HCT116 (cell line): Measurements from ENCODE around the gene SCUBE2. TPM values are rescaled to one million over a fixed set of nuclear protein-coding genes. Genes with fewer than 3 reads are reported as not detected.
A peak's percentile ranks its signal among the peaks of the same experiment; 100 is the strongest.

Experiments
- ATAC-seq: fragments of 200-7000 bp; cut with Tn5 transposase; 2 replicates; pipeline ENCODE4 v1.9.1; 2020; ENCODE audit warnings: mild to moderate bottlenecking, moderate library complexity
- BruUV-seq: library from RNA; stranded (reverse); fragments of 400-500 nt; replicated peaks from 2 replicates; lab custom pipeline; 2021; lab: Mats Ljungman, UMichigan
- CTCF ChIA-PET: fragments of 300-600 bp; sonication (Branson Sonifier 250); formaldehyde crosslinking; loops from one replicate; lab custom pipeline; 2021; ENCODE audit warnings: antibody characterized with exemption; lab: Charles Lee
- POLR2A ChIA-PET: fragments of 300-600, 350-600 bp; sonication (Branson Sonifier 250); formaldehyde crosslinking; loops from one replicate; lab custom pipeline; 2021; ENCODE audit warnings: antibody characterized with exemption; lab: Charles Lee
- RAD21 ChIA-PET, 2 experiments: fragments of 300-600 bp; sonication (Branson Sonifier 250); formaldehyde crosslinking; loops; one replicate each; lab custom pipeline; 2023; ENCODE audit warnings: low total read pairs in 2 of 2; ENCODE audit not compliant: uncharacterized antibody in 2 of 2, unreplicated experiment in 2 of 2, low non-redundant PET in 1 of 2; lab: Charles Lee
- DNase-seq: peaks from one replicate; pipeline ENCODE4 v3.0.0-alpha.2; 2010; ENCODE audit warnings: low read depth, low spot score
- H2AFZ ChIP-seq: fragments of 200-600 bp; shearing (Covaris generic), sonication (generic); 2 replicates; pipeline ENCODE4 v1.6.1; 2017; ENCODE audit warnings: low read depth, mixed run types, mixed read lengths, antibody characterized with exemption, low read length; ENCODE audit not compliant: poor library complexity, severe bottlenecking
- H3K27ac ChIP-seq: 2 replicates; pipeline ENCODE4 v1.5.1; 2012; ENCODE audit warnings: low read depth, low read length
- H3K27me3 ChIP-seq: fragments of 200-600 bp; sonication (generic); 2 replicates; pipeline ENCODE4 v1.6.1; 2016; ENCODE audit warnings: mixed run types, low read length, mixed read lengths; ENCODE audit not compliant: insufficient read depth
- H3K36me3 ChIP-seq, 2 experiments: fragments of 200-500 bp in 1 of 2; fragments of 200-600 bp in 1 of 2; sonication (Bioruptor generic) in 1 of 2; sonication (generic) in 1 of 2; 2 replicates each; pipeline versions ENCODE4 v1.5.1 to v1.6.1; 2014 to 2016; ENCODE audit warnings: low read length in 2 of 2, inconsistent platforms in 1 of 2, mixed read lengths in 1 of 2, mixed run types in 1 of 2; ENCODE audit not compliant: insufficient read depth in 2 of 2, control insufficient read depth in 1 of 2
- H3K4me1 ChIP-seq, 2 experiments: fragments of 200-600 bp in 1 of 2; sonication (generic) in 1 of 2; 2 replicates each; pipeline versions ENCODE4 v1.5.1 to v1.6.1; 2012 to 2017; ENCODE audit warnings: low read length in 2 of 2, inconsistent platforms in 1 of 2, mild to moderate bottlenecking in 1 of 2, mixed read lengths in 1 of 2, mixed run types in 1 of 2, moderate library complexity in 1 of 2; ENCODE audit not compliant: insufficient read depth in 2 of 2, control insufficient read depth in 1 of 2
- H3K4me2 ChIP-seq: fragments of 200-600 bp; sonication (generic); 2 replicates; pipeline ENCODE4 v1.6.1; 2017; ENCODE audit warnings: mixed run types, low read length, mixed read lengths
- H3K4me3 ChIP-seq, 2 experiments: fragments of 200-600 bp in 1 of 2; sonication (generic) in 1 of 2; replicated peaks in 1 of 2; 2 replicates each; pipeline ENCODE4 v1.5.1; 2011 to 2016; ENCODE audit warnings: low read length in 2 of 2, control low read depth in 1 of 2, low read depth in 1 of 2, mild to moderate bottlenecking in 1 of 2, mixed read lengths in 1 of 2, mixed run types in 1 of 2
- H3K79me2 ChIP-seq: fragments of 200-600 bp; sonication (generic); 2 replicates; pipeline ENCODE4 v1.6.1; 2017; ENCODE audit warnings: mild to moderate bottlenecking, mixed run types, low read length, moderate library complexity, mixed read lengths; ENCODE audit not compliant: insufficient read depth
- H3K9ac ChIP-seq: fragments of 200-600 bp; sonication (generic); 2 replicates; pipeline ENCODE4 v1.6.1; 2016; ENCODE audit warnings: low read length, mixed read lengths
- H3K9me2 ChIP-seq: fragments of 200-600 bp; sonication (generic), shearing (Covaris generic); 2 replicates; pipeline ENCODE4 v1.6.1; 2017; ENCODE audit warnings: mixed run types, mild to moderate bottlenecking, moderate library complexity; ENCODE audit not compliant: insufficient read depth
- H3K9me3 ChIP-seq, 2 experiments: fragments of 200-500 bp in 1 of 2; fragments of 200-600 bp in 1 of 2; sonication (Bioruptor generic) in 1 of 2; sonication (generic) in 1 of 2; 2 replicates each; pipeline ENCODE4 v1.6.1; 2014 to 2017; ENCODE audit warnings: low read length in 2 of 2, mixed read lengths in 2 of 2, inconsistent platforms in 1 of 2, low read depth in 1 of 2, mild to moderate bottlenecking in 1 of 2, mixed run types in 1 of 2, moderate library complexity in 1 of 2; ENCODE audit not compliant: control insufficient read depth in 1 of 2, insufficient read depth in 1 of 2
- H4K20me1 ChIP-seq: fragments of 200-600 bp; sonication (generic), shearing (Covaris generic); 2 replicates; pipeline ENCODE4 v1.6.1; 2017; ENCODE audit warnings: mixed run types, mild to moderate bottlenecking, moderate library complexity; ENCODE audit not compliant: insufficient read depth
- ATF3 ChIP-seq: IDR thresholded peaks from 2 replicates; pipeline ENCODE4 v1.6.1; 2012
- CBX3 ChIP-seq: IDR thresholded peaks from 2 replicates; pipeline ENCODE4 v1.6.1; 2012; ENCODE audit warnings: low read depth
- EGR1 ChIP-seq: IDR thresholded peaks from 2 replicates; pipeline ENCODE4 v1.6.1; 2012; ENCODE audit warnings: low read depth
- EZH2 ChIP-seq: fragments of 200-600 bp; sonication (generic); IDR thresholded peaks from 2 replicates; pipeline ENCODE4 v1.6.1; 2017; ENCODE audit warnings: antibody characterized with exemption, mixed run types
- EZH2phosphoT487 ChIP-seq: fragments of 200-600 bp; IDR thresholded peaks from 2 replicates; pipeline ENCODE4 v1.6.1; 2018; ENCODE audit warnings: antibody characterized with exemption, borderline replicate concordance
- JUND ChIP-seq: IDR thresholded peaks from 2 replicates; pipeline ENCODE4 v1.6.1; 2012
- SIN3A ChIP-seq: IDR thresholded peaks from 2 replicates; pipeline ENCODE4 v1.6.1; 2012; ENCODE audit warnings: low read depth
- SP1 ChIP-seq: IDR thresholded peaks from 2 replicates; pipeline ENCODE4 v1.6.1; 2012; ENCODE audit warnings: low read depth
- SRF ChIP-seq: IDR thresholded peaks from 2 replicates; pipeline ENCODE4 v1.6.1; 2012; ENCODE audit warnings: low read depth
- ZBTB33 ChIP-seq: IDR thresholded peaks from 2 replicates; pipeline ENCODE4 v1.6.1; 2011; ENCODE audit warnings: mild to moderate bottlenecking, low read length, moderate library complexity; ENCODE audit not compliant: insufficient replicate concordance; ENCODE audit errors: extremely low read depth
- ZFX ChIP-seq: fragments of 450-650 bp; IDR thresholded peaks from 2 replicates; pipeline ENCODE4 v1.6.1; 2017
- intact Hi-C: fragments of 100-400 bp; cut with micrococcal nuclease; formaldehyde crosslinking; loops from 2 replicates; pipeline ENCODE4 v1.10.0; 2022
- total RNA-seq: library from RNA; stranded (reverse); gene quantifications from one replicate; pipeline ENCODE4 v1.2.1, GENCODE V29; 2021; ENCODE audit not compliant: unreplicated experiment
- TF ChIP-seq, protein P1 (sequence below), 3 experiments: fragments of 200-600 bp in 1 of 3; sonication (generic) in 1 of 3; IDR thresholded peaks in 2 of 3; conservative IDR thresholded peaks in 1 of 3; 2 replicates each; pipeline ENCODE4 v1.5.1; 2012 to 2017; ENCODE audit warnings: low read depth in 2 of 3, low read length in 2 of 3, antibody characterized with exemption in 1 of 3, borderline replicate concordance in 1 of 3, control low read depth in 1 of 3, mild to moderate bottlenecking in 1 of 3, mixed read lengths in 1 of 3, mixed run types in 1 of 3, moderate library complexity in 1 of 3; ENCODE audit not compliant: insufficient read depth in 1 of 3
- TF ChIP-seq, protein P2 (sequence below): IDR thresholded peaks from 2 replicates; pipeline ENCODE4 v1.6.1; 2012

The SCUBE2 gene
- total RNA-seq, 1 experiment from 2014 or later = 1.3 TPM

DNA sequence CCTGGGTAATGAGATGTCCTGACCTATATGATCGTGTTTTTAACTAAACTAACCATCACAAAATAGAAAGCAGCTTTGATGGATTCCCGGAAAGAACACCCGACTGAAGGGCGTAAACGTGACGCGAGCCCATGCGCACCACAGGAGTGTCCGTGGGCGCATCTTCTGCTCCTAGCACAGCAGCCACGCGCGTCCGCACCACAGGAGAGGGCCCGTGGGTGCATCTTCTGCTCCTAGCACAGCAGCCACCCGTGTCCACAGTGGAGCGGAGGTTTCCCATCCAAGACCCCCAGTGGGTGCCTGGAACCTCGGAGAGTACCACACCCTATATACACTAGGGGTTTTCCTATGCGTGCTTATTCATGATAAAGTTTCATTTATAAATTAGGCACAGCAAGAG lies 51.5 kb downstream of the SCUBE2 start:
- Histone ChIP-seq H3K36me3 (no peaks in the 10 kb centered on the region), H3K79me2 (no peaks in the 10 kb centered on the region), H3K27ac (no peak overlapping the region), H3K4me3 (no peak overlapping the region), H3K9me3 (no peaks in the 10 kb centered on the region), H3K4me1 (peaks cover 0 to 22% of the 10 kb centered on the region in 2 experiments; a peak in 2 of 4 replicates), H3K4me2 (peak overlapping the region; percentile 60; the same call in 1 of the 2 replicates), H3K9me2 (no peaks in the 10 kb centered on the region), H3K9ac (no peak overlapping the region), H3K27me3 (no peaks in the 10 kb centered on the region), H4K20me1 (no peaks in the 10 kb centered on the region), H2AFZ (no peak overlapping the region)
- ATAC-seq (no peak), DNase-seq (no peak)
- ChIA-PET RAD21 (no interaction called here), CTCF (no interaction called here), POLR2A (no interaction called here)
- BruUV-seq = no TSS peak
- intact Hi-C loops = no loop called here
- no peak for TF ChIP-seq SP1
- no peak for TF ChIP-seq ATF3
- TF ChIP-seq, protein P1, sequence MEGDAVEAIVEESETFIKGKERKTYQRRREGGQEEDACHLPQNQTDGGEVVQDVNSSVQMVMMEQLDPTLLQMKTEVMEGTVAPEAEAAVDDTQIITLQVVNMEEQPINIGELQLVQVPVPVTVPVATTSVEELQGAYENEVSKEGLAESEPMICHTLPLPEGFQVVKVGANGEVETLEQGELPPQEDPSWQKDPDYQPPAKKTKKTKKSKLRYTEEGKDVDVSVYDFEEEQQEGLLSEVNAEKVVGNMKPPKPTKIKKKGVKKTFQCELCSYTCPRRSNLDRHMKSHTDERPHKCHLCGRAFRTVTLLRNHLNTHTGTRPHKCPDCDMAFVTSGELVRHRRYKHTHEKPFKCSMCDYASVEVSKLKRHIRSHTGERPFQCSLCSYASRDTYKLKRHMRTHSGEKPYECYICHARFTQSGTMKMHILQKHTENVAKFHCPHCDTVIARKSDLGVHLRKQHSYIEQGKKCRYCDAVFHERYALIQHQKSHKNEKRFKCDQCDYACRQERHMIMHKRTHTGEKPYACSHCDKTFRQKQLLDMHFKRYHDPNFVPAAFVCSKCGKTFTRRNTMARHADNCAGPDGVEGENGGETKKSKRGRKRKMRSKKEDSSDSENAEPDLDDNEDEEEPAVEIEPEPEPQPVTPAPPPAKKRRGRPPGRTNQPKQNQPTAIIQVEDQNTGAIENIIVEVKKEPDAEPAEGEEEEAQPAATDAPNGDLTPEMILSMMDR (IDR thresholded peaks at IDR 0.05 in 2 of 3, conservative IDR thresholded peaks at IDR 0.05 in 1 of 3; ENCODE audit: borderline replicate concordance in 1 of 3, insufficient read depth in 1 of 3, low read depth in 2 of 3, low read length in 2 of 3) = no peak
- TF ChIP-seq SIN3A = no peak
- no peak for TF ChIP-seq EZH2
- no peak for TF ChIP-seq EGR1
- no peak for TF ChIP-seq EZH2phosphoT487
- no peak for TF ChIP-seq JUND

DNA sequence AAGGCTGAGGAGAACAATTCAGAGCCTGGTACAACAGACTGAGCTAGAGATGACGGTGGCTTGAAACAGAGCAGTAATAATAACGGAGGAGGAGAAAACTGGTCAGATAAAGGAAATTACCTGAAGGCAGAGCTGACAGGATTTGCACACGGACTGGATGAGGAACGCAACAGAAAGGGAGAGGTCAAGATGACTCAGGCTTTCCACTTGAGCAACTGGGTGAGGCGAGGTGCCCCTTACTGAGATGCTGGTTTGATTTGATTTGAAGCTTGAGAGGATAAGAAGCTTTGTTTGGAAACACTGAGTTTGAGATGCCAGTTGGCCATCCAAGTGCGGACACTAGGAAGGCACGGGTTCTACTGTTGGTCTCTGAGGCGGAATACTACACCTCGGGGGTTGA lies 52.2 kb downstream of the SCUBE2 start:
- no peaks in the 10 kb centered on the region for H4K20me1 ChIP-seq
- ChIA-PET RAD21 (no interaction called here), POLR2A (no interaction called here), CTCF (no interaction called here)
- peak overlapping the region; percentile 60 for H3K4me2 ChIP-seq
- DNase-seq = peak; percentile 60
- no peaks in the 10 kb centered on the region for H3K9me3 ChIP-seq
- no peaks in the 10 kb centered on the region for H3K9me2 ChIP-seq
- peak overlapping the region; percentile 77 for H2AFZ ChIP-seq
- no TSS peak for BruUV-seq
- H3K79me2 ChIP-seq = no peaks in the 10 kb centered on the region
- ATAC-seq = peak; percentile 63
- H3K36me3 ChIP-seq = no peaks in the 10 kb centered on the region
- peak overlapping the region; percentile 8; the same call in 1 of the 2 replicates for H3K9ac ChIP-seq
- intact Hi-C loops = no loop called here
- peaks cover 0 to 22% of the 10 kb centered on the region in 2 experiments; a peak in 2 of 4 replicates for H3K4me1 ChIP-seq
- no peak overlapping the region; a peak in 1 of 4 replicates for H3K4me3 ChIP-seq
- no peaks in the 10 kb centered on the region for H3K27me3 ChIP-seq
- no peak overlapping the region for H3K27ac ChIP-seq
- TF ChIP-seq CBX3 = peak; percentile 76; the same call in 1 of the 2 replicates
- no peak for TF ChIP-seq ZBTB33
- no peak for TF ChIP-seq EZH2
- TF ChIP-seq EGR1 = no peak
- TF ChIP-seq ZFX = no peak
- TF ChIP-seq, protein P1 (IDR thresholded peaks at IDR 0.05 in 2 of 3, conservative IDR thresholded peaks at IDR 0.05 in 1 of 3; ENCODE audit: borderline replicate concordance in 1 of 3, insufficient read depth in 1 of 3, low read depth in 2 of 3, low read length in 2 of 3) = no peak
- TF ChIP-seq SIN3A = no peak
- no peak for TF ChIP-seq SRF
- TF ChIP-seq, protein P2, sequence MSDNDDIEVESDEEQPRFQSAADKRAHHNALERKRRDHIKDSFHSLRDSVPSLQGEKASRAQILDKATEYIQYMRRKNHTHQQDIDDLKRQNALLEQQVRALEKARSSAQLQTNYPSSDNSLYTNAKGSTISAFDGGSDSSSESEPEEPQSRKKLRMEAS = peak; percentile 58; the same call in 1 of the 2 replicates
